ENCODE results near the gene HEATR5A.

DNA sequence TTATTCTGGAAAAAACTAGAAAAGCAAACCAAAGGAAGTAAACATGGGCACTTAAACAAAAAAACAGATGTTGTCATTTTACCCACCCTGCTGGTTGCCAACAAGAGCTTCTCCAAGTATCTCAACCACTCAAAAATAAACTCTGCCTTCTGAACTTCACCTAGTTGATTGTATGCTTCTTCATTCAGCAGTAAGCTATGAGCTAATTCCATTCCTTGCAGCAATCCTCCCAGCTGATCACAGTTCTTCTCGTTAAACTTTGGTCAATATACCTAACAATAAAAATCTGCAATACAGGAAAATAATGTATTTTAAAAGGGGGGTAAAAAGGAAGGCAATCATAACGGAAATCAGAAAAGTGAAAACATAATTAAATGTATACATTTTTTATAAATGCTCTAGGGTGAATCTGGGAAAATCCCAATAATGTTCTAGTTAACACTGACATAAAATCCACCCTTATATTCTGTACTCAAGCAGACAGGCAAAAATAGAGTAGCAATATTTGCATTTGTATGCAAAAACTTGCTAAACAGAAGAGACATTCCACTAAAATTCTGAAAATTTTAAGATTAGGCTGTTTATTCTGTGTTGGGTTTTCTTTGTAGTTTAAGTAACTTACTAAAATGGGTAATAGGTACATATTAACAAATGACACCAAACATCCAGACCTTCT is 17.4 kb downstream of the HEATR5A start:
- TF ChIP-seq EP300 (IDR thresholded peaks at IDR 0.05) (no peak), POLR2AphosphoS5 (IDR thresholded peaks at IDR 0.05) (no peak)
- TF ChIP-seq, protein P1, sequence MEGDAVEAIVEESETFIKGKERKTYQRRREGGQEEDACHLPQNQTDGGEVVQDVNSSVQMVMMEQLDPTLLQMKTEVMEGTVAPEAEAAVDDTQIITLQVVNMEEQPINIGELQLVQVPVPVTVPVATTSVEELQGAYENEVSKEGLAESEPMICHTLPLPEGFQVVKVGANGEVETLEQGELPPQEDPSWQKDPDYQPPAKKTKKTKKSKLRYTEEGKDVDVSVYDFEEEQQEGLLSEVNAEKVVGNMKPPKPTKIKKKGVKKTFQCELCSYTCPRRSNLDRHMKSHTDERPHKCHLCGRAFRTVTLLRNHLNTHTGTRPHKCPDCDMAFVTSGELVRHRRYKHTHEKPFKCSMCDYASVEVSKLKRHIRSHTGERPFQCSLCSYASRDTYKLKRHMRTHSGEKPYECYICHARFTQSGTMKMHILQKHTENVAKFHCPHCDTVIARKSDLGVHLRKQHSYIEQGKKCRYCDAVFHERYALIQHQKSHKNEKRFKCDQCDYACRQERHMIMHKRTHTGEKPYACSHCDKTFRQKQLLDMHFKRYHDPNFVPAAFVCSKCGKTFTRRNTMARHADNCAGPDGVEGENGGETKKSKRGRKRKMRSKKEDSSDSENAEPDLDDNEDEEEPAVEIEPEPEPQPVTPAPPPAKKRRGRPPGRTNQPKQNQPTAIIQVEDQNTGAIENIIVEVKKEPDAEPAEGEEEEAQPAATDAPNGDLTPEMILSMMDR (IDR thresholded peaks at IDR 0.05), result no peak
